Cardiac septum (tissue), 1 donor: Measurements from ENCODE around the gene TIMELESS. TPM values are rescaled to one million over a fixed set of nuclear protein-coding genes. Genes with fewer than 3 reads are reported as not detected.
"Not testable (repeated sequence)": the region's sequence is repeated elsewhere in the genome, so short reads cannot be mapped to it uniquely, and the experiment has no call there.

Experiments
- DNase-seq: peaks from one replicate; pipeline ENCODE4 v3.0.0-alpha.2; 2020; ENCODE audit warnings: low spot score
- intact Hi-C: fragments of 100-400 bp; cut with DNase I; formaldehyde crosslinking; loops from one replicate; pipeline ENCODE4 v1.14.0; 2022
- total RNA-seq: library from RNA; stranded (reverse); fragmentation: NEBNext Ultra II Directional; extraction: Animal tissue kit (Norgen Biotek cat#: 25700); gene quantifications from one replicate; pipeline ENCODE4 v1.2.1, GENCODE V29; 2021
- donor health status: DM: no; HTN: no; CAD: no.

TIMELESS gene
- total RNA-seq, 1 donor from 2014 or later, result 2.0 TPM

DNA sequence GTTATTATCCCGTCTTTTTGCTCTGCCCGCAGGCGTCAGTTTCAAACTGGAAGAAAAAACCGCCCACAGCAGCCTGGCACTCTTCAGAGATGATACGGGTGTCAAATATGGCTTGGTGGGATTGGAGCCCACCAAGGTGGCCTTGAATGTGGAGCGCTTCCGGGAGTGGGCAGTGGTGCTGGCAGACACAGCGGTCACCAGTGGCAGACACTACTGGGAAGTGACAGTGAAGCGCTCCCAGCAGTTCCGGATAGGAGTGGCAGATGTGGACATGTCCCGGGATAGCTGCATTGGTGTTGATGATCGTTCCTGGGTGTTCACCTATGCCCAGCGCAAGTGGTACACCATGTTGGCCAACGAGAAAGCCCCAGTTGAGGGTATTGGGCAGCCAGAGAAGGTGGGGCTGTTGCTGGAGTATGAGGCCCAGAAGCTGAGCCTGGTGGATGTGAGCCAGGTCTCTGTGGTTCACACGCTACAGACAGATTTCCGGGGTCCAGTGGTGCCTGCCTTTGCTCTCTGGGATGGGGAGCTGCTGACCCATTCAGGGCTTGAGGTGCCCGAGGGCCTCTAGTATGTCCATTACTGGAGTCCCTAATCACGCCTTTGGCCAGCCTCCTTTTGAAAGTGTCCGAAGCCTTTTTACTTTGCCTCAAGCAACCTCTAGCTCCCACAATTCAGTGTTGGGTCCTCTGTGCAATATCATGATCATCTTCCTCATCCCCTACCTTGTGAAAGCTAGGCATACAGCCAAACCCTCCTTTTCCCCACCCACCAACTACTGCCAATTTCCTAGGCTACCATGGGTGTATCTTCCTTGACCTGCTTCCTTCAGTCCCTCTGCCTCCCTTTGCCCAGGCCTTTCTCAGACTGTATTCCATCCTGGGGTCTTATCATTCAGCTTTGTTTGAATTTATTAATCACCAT is 20.0 kb upstream of the TIMELESS start:
- DNase-seq, result no peak
- intact Hi-C loops, result loop anchor here (5.0 to 10.0 kb wide), 4 partner anchors 107 to 344 kb away; partner anchors contain the start of genes APOF, CNPY2, ESYT1 and STAT2

DNA sequence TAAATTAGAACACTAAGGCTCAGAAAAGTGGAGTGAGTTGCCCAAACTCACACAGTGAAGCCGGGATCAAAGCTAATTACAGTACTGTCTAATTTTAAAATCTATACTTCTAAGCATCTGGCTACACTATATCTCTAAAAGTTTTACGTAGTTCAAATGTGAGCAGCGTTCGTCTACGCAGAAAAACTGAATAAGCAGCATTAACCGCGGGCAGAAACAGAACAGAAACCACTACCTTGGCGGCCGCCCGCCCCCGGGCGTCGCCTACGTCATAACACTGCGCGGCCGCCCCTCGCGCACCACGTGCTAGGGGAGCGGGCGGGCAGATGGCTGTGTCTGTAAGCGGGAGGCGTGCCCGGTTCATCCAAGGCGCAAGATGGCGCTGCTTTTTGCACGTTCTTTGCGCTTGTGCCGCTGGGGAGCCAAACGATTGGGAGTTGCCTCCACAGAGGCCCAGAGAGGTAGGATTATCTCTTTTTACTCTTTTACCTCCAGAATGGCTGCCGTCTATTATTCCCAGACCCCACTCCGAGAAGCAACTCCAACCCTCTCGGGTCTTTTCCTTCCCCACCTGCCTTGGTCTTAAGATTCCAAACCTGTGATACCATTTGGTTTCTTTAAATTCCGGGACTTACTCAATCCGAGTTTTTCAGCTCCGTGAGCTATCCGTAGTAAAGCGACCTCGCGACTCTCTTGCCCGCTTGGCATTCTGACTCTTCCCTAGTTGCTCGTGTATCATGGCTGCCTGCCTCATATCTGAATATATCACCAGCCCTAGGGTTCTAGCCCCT is 19.2 kb upstream of the TIMELESS start, which contains the start of gene SPRYD4:
Gene SPRYD4 (plus strand): TSS at position 363 of the 791 bp plus-strand sequence. CDS start 14 bp downstream, at position 377.
- intact Hi-C loops, result loop anchor here (5.0 to 10.0 kb wide), 4 partner anchors 106 to 344 kb away; partner anchors contain the start of genes APOF, CNPY2, ESYT1 and STAT2
- DNase-seq, result peak; percentile 97

- no peak for DNase-seq
- intact Hi-C loops, result loop anchor here (10.0 kb wide), 1 partner anchor 338 kb away; the partner anchor contains the start of gene ESYT1
These were observed 13.3 kb upstream of the TIMELESS start for GRCh38 chr12:56462565-56462964.

DNA sequence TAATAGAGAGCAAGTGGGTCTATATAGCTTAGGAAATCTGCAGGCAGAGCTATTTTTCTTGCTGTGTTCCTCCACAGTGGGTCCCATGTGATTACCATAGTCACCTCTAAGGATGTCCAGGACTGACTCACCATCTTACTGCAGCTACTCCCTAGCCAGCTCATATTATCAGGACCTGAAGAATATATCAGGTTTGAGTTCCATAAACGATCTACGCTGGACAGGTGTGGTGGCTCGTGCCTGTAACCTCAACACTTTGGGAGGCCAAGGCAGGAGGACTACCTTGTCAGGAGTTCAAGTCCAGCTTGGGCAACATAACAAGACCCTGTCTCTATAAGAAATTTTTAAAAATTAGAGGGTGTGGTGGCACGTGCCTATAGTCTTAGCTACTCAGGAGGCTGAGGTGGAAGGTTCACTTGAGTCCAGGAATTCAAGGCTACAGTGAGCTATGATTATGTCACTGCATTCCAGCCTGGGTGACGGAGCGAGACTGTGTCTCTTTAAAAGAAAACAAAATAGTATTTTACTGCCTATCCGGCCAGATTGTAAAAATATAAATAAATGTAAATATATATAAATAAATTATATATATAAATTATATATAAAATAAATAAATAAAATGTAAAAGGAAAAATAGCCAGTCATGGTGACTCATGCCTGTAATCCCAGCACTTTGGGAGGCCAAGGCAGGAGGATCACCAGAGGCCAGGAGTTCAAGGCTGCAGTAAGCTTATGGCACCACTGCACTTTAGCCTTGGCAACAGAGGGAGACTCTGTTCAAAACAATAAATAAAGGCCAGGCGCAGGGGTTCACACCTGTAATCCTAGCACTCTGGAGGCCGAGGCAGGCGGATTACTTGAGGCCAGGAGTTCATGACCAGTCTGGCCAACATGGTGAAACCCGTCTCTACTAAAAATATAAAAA is 12.3 kb upstream of the TIMELESS start:
- DNase-seq, result no peak
- intact Hi-C loops, result loop anchor here (10.0 kb wide), 1 partner anchor 337 kb away; the partner anchor contains the start of gene ESYT1

- no peak for DNase-seq
- intact Hi-C loops, result no loop called here
These were observed 8.6 kb upstream of the TIMELESS start for GRCh38 chr12:56457817-56458216.

GRCh38 chr12:56454557-56454956 is 5.3 kb upstream of the TIMELESS start, which contains the start of gene MIP:
Gene MIP (minus strand): TSS chr12:56454657. CDS start chr12:56454613, 44 bp downstream.
- DNase-seq, result no peak
- intact Hi-C loops, result no loop called here

DNA sequence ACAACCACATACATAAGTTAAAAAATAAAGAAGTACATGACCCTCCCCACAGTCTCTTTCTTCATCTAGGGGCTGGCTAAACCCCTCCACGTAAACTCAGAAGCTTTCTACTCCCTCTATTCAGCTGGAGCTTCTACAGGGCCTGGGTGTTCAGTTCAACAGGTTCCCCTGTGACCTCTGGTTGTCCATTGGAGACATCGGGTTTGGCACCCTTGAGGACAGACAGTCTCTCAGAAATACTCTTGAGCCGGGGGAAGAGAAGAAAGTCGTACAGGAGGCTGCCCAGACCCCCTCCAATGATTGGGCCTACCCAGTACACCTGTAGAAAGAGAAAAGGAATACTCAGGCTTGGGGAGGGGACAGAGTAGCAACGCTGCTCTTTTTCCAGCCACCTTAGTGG is 1.9 kb upstream of the TIMELESS start:
- intact Hi-C loops, result no loop called here

GRCh38 chr12:56450241-56450640 is 1.0 kb upstream of the TIMELESS start:
- no peak for DNase-seq
- intact Hi-C loops, result no loop called here

More for the DNA sequence above, 1.9 kb upstream of the TIMELESS start:
- DNase-seq, result no peak

DNA sequence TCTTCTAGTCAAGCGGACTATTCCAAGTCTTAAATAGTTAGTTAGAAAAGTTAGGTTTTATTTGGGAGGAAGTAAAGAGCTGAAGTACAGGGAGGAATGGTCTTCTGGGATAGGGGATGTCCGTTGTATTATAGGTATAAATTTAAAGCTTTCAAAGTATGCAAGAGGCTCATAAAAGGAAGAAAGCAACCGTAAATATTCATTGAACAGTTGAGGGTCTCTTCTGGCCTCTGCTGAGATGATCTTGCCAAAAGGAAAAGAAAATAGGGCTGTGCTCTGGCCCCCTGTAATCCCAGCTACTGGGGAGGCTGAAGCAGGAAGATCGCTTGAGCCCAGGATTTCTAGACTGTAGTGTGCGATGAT is 377 bp upstream of the TIMELESS start:
- intact Hi-C loops, result loop anchor here (5.0 kb wide), 1 partner anchor 87 kb away; the partner anchor contains the start of genes APOF and STAT2
- DNase-seq, result no peak

DNA sequence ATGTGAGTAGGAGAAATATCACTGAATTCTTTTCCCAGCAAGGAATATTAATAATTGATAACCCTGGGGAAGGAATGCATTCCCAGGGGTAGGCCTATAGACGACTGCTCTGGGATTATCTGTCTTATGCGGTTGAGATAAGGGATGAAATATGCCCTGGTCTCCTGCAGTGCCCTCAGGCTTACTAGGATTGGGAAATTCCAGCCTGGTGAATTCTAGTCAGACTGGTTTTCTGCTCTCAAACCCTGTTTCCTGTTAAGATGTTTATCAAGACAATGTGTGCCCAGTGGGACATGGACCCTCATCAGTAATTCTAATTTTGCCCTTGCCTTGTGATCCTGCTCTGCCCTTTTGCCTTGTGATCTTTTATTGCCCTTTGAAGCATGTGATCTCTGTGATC is 6.0 kb downstream of the TIMELESS start:
- DNase-seq, intact Hi-C loops: not testable (repeated sequence)

DNA sequence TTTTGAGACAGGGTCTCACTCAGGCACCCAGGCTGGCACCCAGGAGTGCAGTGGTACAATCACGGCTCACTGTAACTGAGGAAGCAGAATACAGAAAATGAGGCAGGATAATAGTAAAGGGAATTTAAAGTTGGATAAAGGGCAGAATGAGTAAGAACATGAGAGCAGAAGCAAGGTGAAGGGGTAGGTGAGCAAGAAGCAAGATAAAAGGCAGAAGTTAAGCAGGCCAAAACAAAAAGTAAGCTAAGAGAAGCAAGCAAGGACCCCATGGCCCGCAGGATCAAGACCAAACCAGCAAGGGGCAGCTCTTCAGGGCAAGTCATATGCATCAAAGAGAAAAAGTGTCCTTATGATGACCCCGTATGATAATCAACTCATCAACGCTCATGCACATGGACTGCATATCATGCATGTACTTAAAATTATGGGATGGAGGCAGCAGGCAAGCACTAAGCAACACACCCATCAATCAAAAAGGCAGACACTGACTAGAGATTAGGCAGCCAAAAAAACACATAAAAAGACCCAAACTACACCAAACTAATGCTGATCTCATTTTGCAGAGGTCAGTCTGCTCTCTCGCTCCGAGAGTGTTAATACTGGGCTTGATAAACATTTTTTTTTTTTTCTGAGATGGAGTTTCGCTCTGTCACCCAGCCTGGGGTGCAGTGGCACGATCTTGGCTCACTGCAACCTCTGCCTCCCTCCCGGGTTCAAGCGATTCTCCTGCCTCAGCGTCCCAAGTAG is 11.6 kb downstream of the TIMELESS start:
- intact Hi-C loops, result no loop called here
- DNase-seq, result no peak

DNA sequence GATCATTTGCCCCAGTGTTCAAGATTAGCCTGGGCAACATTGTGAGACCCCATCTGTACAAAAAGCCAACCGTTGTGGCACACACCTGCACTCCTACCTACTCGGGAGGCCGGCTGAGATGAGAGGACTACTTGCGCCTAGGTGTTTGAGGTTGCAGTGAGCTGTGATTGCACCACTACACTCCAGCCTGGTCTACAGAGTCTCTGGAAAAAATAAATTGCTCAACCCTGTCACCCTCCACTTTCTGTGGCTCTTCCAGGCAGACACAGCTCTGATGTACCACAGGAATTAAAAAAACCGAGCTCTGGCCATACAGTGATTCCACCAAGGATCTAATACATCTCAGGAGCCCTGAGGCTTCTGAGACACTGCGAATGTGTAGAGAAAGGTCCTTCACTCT is 14.4 kb downstream of the TIMELESS start:
- intact Hi-C loops, result no loop called here
- DNase-seq, result no peak

- intact Hi-C loops, result no loop called here
These were observed 17.4 kb downstream of the TIMELESS start for GRCh38 chr12:56431850-56432249.

DNA sequence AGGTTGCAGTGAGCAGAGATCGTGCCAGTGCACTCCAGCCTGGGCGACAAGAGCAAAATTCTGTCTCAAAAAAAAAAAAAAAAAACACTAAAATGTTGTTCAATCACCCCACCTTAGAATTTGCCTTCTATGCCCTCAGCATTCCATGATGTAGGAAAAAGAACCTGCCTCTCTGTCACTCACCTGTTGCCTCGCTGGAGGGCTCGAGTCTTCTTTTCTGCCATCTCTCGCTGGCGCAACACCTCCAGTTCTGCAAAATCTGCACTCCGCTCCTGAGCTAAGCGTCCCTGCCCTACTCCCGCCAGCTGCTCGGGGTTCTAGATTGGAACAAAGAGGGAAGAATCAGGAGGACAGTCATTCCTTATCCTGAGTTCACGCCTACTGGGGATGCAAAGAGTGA is 17.9 kb downstream of the TIMELESS start:
- DNase-seq, result no peak
- intact Hi-C loops, result no loop called here

More at GRCh38 chr12:56431850-56432249, 17.4 kb downstream of the TIMELESS start:
- DNase-seq, result no peak

DNA sequence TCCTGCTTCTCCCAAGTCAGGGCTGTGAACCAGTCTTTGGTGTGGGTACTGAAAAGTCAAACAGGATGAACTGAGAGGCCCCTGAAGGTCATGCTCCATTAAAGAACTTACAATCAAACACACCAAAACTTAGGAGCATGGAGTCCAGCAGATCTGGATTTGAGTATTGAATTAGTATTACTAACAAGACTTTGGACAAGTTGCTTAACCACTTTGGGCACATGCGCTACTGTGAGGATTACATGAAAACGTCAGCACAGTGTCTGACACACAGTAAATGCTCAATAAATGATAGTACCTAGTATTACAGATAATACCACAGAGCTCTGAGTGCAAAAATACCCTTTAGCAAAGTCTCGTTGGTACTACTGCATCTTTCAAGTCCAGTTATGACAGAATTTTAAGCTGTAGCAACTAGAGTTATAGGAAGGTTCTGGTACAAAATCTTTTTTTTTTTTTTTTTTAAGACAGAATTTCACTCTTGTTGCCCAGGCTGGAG is 23.2 kb downstream of the TIMELESS start:
- intact Hi-C loops, result no loop called here
- DNase-seq, result no peak

GRCh38 chr12:56425193-56425592 is 24.0 kb downstream of the TIMELESS start:
- DNase-seq, result no peak
- intact Hi-C loops, result no loop called here

- no peak for DNase-seq
- intact Hi-C loops, result no loop called here
These were observed 28.8 kb downstream of the TIMELESS start for GRCh38 chr12:56420411-56420810.

DNA sequence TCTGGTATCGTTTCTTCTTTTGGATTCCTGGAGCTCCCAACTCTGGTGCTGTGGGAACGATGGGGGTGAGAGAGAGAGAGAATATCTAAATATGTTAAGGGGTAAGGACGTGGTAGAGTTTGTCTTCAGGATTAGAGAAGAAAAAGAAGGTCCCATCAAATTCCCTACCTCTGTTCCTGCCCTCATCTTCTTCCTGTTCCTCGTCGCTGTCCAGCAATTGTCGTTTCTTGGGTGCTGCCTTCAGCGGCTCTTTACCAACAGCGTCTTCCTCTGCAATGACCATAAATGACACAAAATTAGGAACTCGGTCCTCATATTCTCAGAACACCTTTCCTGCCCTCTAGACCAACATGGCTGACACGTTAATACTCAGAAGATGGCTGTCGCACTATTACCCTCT is 31.5 kb downstream of the TIMELESS start:
- intact Hi-C loops, result no loop called here
- no peak for DNase-seq
